ENCODE data around the gene ANKRD34C. TPM values are rescaled to one million over a fixed set of nuclear protein-coding genes. Genes with fewer than 3 reads are reported as not detected.
"Not testable (repeated sequence)": the region's sequence is repeated elsewhere in the genome, so short reads cannot be mapped to it uniquely, and the experiment has no call there.

The ANKRD34C gene
- total RNA-seq, 1 experiment from 2014 or later = not detected

- no peak for DNase-seq (ENCODE audit: low read depth, low spot score)
- in situ Hi-C loops (cut with HindIII; ENCODE audit: low pct_unique_long_range_greater_than_20kb, low sequenced_read_pairs) = no loop called here
Measured at GRCh38 chr15:79307251-79307650, 24.7 kb downstream of the ANKRD34C start.

- in situ Hi-C loops (cut with HindIII; ENCODE audit: low pct_unique_long_range_greater_than_20kb, low sequenced_read_pairs) = no loop called here
- no peak for DNase-seq (ENCODE audit: low read depth, low spot score)
Measured at GRCh38 chr15:79308874-79309273, 26.4 kb downstream of the ANKRD34C start.

GRCh38 chr15:79310612-79310984 lies 28.1 kb downstream of the ANKRD34C start:
- in situ Hi-C loops (cut with HindIII; ENCODE audit: low pct_unique_long_range_greater_than_20kb, low sequenced_read_pairs) = no loop called here
- peak; percentile 55 for DNase-seq (ENCODE audit: low read depth, low spot score)

GRCh38 chr15:79310985-79311900 lies 28.7 kb downstream of the ANKRD34C start, which contains the start of gene TMED3:
Gene TMED3 (plus strand): TSS chr15:79311112. CDS start chr15:79311250, 138 bp downstream.
- in situ Hi-C loops (cut with HindIII; ENCODE audit: low pct_unique_long_range_greater_than_20kb, low sequenced_read_pairs) = no loop called here
- DNase-seq (ENCODE audit: low read depth, low spot score) = peak; percentile 88

- DNase-seq (ENCODE audit: low read depth, low spot score) = no peak
- in situ Hi-C loops (cut with HindIII; ENCODE audit: low pct_unique_long_range_greater_than_20kb, low sequenced_read_pairs) = no loop called here
Measured at GRCh38 chr15:79311901-79312553, 29.5 kb downstream of the ANKRD34C start.

- in situ Hi-C loops (cut with HindIII; ENCODE audit: low pct_unique_long_range_greater_than_20kb, low sequenced_read_pairs) = no loop called here
- DNase-seq (ENCODE audit: low read depth, low spot score) = no peak
Measured at GRCh38 chr15:79314186-79314585, 31.7 kb downstream of the ANKRD34C start.

- in situ Hi-C loops (cut with HindIII; ENCODE audit: low pct_unique_long_range_greater_than_20kb, low sequenced_read_pairs) = no loop called here
- no peak for DNase-seq (ENCODE audit: low read depth, low spot score)
Measured at GRCh38 chr15:79314811-79315210, 32.3 kb downstream of the ANKRD34C start.

- in situ Hi-C loops (cut with HindIII; ENCODE audit: low pct_unique_long_range_greater_than_20kb, low sequenced_read_pairs) = no loop called here
- DNase-seq (ENCODE audit: low read depth, low spot score) = no peak
Measured at GRCh38 chr15:79315623-79316328, 33.3 kb downstream of the ANKRD34C start.

GRCh38 chr15:79316864-79317263 lies 34.3 kb downstream of the ANKRD34C start:
- DNase-seq (ENCODE audit: low read depth, low spot score) = no peak
- in situ Hi-C loops (cut with HindIII; ENCODE audit: low pct_unique_long_range_greater_than_20kb, low sequenced_read_pairs) = no loop called here

- in situ Hi-C loops (cut with HindIII; ENCODE audit: low pct_unique_long_range_greater_than_20kb, low sequenced_read_pairs); DNase-seq (ENCODE audit: low read depth, low spot score): not testable (repeated sequence)
Measured at GRCh38 chr15:79319973-79320372, 37.5 kb downstream of the ANKRD34C start.

GRCh38 chr15:79321876-79322275 lies 39.4 kb downstream of the ANKRD34C start:
- DNase-seq (ENCODE audit: low read depth, low spot score) = no peak

GRCh38 chr15:79322306-79322705 lies 39.8 kb downstream of the ANKRD34C start:
- in situ Hi-C loops (cut with HindIII; ENCODE audit: low pct_unique_long_range_greater_than_20kb, low sequenced_read_pairs) = no loop called here
- DNase-seq (ENCODE audit: low read depth, low spot score) = no peak

More at GRCh38 chr15:79321876-79322275, 39.4 kb downstream of the ANKRD34C start:
- in situ Hi-C loops (cut with HindIII; ENCODE audit: low pct_unique_long_range_greater_than_20kb, low sequenced_read_pairs) = no loop called here

- DNase-seq (ENCODE audit: low read depth, low spot score) = no peak
- in situ Hi-C loops (cut with HindIII; ENCODE audit: low pct_unique_long_range_greater_than_20kb, low sequenced_read_pairs) = no loop called here
Measured at GRCh38 chr15:79322945-79323344, 40.4 kb downstream of the ANKRD34C start.

GRCh38 chr15:79329171-79329611 lies 46.7 kb downstream of the ANKRD34C start:
- in situ Hi-C loops (cut with HindIII; ENCODE audit: low pct_unique_long_range_greater_than_20kb, low sequenced_read_pairs) = no loop called here

More at GRCh38 chr15:79329171-79329611, 46.7 kb downstream of the ANKRD34C start:
- peak; percentile 78 for DNase-seq (ENCODE audit: low read depth, low spot score)

All from SK-MEL-5 (cell line).